RWPE1 (cell line): ENCODE measurements around the gene ABR.

ENCODE experiments used
- CTCF ChIA-PET: fragments of 350-600 bp; sonication (Branson Sonifier 250); formaldehyde crosslinking; extraction: SDS; loops from one replicate; lab custom pipeline; 2021; lab: Yijun Ruan, JAX
- POLR2A ChIA-PET: fragments of 400-600 bp; formaldehyde crosslinking; extraction: SDS; loops from one replicate; lab custom pipeline; 2020; ENCODE audit warnings: antibody characterized with exemption; ENCODE audit not compliant: low non-redundant PET; lab: Yijun Ruan, JAX
- DNase-seq: peaks from one replicate; pipeline ENCODE4 v3.0.0; 2012; ENCODE audit warnings: low spot score
- H3K27ac ChIP-seq: fragments of 450-650 bp; 2 replicates; pipeline ENCODE4 v1.5.1; 2017
- CTCF ChIP-seq: fragments of 450-650 bp; conservative IDR thresholded peaks from 2 replicates; pipeline ENCODE4 v1.5.1; 2017; ENCODE audit warnings: low read depth, mild to moderate bottlenecking

Gene ABR

GRCh38 chr17:1036845-1037237 lies 142.9 kb downstream of the ABR start:
- H3K27ac ChIP-seq = no peak overlapping the region
- no peak for TF ChIP-seq CTCF
- no peak for DNase-seq
- POLR2A ChIA-PET = no interaction called here
- CTCF ChIA-PET = no interaction called here

- no peak overlapping the region for H3K27ac ChIP-seq
- TF ChIP-seq CTCF = no peak
- DNase-seq = no peak
- ChIA-PET CTCF (interaction anchor here (0.7 kb wide), 1 partner anchor 22 kb away, joined by 4 read pairs; no protein-coding TSS in a partner anchor), POLR2A (no interaction called here)
These were observed 143.5 kb downstream of the ABR start for GRCh38 chr17:1036171-1036844.

GRCh38 chr17:1035546-1036170 lies 144.1 kb downstream of the ABR start:
- POLR2A ChIA-PET = no interaction called here
- no peak for DNase-seq
- no peak overlapping the region for H3K27ac ChIP-seq
- CTCF ChIA-PET = interaction anchor here (0.7 kb wide), 1 partner anchor 23 kb away, joined by 4 read pairs; no protein-coding TSS in a partner anchor
- no peak for TF ChIP-seq CTCF

GRCh38 chr17:1034652-1035210 lies 145.1 kb downstream of the ABR start:
- TF ChIP-seq CTCF = no peak
- CTCF ChIA-PET = no interaction called here
- POLR2A ChIA-PET = no interaction called here
- no peak overlapping the region for H3K27ac ChIP-seq
- no peak for DNase-seq

- ChIA-PET POLR2A (no interaction called here), CTCF (interaction anchor here (0.6 kb wide), 1 partner anchor 34 kb away, joined by 4 read pairs; no protein-coding TSS in a partner anchor)
- TF ChIP-seq CTCF = no peak
These were observed 146.3 kb downstream of the ABR start for GRCh38 chr17:1033503-1033902.

GRCh38 chr17:1032391-1032790 lies 147.4 kb downstream of the ABR start:
- no peak for DNase-seq
- no peak for TF ChIP-seq CTCF
- POLR2A ChIA-PET = no interaction called here
- CTCF ChIA-PET = no interaction called here
- H3K27ac ChIP-seq = no peak overlapping the region

More at GRCh38 chr17:1033503-1033902, 146.3 kb downstream of the ABR start:
- no peak overlapping the region for H3K27ac ChIP-seq
- no peak for DNase-seq
